CD4-positive, alpha-beta T cell treated with Interleukin-15 for 1 hour (primary cell): ENCODE results near the gene HERC5.

Experiments used
- DNase-seq: peaks from one replicate; pipeline ENCODE4 v3.0.0-alpha.2; 2020

The HERC5 gene

GRCh38 chr4:88448889-88449288, 8.0 kb upstream of the HERC5 start:
- DNase-seq, result no peak

GRCh38 chr4:88449290-88449689, 7.6 kb upstream of the HERC5 start:
- DNase-seq, result no peak

- no peak for DNase-seq
These were observed 5.7 kb upstream of the HERC5 start for GRCh38 chr4:88451205-88451604.

DNA sequence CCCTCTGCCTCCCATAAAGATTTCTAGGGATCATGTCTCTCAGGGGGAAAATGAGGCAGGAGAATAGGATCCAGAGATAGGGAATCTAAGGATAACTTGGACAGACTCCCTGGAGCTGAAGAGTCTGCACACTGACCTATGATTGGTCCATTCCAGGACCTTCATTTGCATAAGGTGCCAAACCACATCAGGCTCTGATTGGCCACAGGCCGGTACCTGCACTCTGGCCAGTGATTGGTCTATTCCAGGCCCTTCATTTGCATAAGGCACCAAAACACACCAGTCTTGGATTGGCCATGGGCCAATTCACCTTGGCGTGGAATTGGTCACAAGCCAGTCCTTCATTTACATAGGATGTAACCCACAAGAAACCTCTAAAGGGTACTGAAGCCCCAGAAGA, 4.0 kb upstream of the HERC5 start:
- DNase-seq, result no peak

DNA sequence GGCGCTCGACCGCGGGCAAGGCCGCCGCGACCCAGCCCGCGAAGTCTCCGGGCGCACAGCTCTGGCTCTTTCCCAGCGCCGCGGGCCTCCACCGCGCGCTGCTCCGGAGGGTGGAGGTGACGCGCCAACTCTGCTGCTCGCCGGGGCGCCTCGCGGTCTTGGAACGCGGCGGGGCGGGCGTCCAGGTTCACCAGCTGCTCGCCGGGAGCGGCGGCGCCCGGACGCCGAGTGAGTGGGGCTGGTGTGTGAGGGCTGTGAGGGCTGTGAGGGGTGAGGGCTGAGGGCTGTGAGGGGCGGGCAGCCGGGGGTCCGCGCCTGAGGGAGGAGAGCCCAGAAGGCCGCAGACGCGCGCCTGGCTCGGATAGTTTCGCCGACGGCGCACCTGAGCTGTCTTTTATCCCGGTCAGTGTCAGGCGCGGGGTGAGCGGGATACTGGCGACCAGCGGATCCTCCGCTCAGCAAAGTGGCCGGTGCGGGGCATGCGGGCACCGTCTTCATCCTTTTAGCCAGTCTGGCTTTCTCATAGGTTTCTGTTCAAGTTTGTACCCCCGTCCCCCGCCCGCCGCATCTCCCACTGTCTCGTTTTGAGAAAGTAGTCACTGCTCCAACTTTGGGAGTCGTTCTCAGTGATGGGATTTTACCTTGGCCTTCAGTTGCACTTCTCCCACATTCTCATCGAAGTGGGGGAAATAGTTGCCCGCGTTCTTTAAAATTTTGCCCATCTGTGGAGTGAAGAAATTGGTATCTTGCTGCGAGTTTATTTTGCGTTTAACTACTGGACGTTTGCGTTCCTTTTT, 586 bp downstream of the HERC5 start:
- no peak for DNase-seq

- DNase-seq, result no peak
These were observed 1.3 kb downstream of the HERC5 start for GRCh38 chr4:88458104-88458740.

- DNase-seq, result no peak
These were observed 8.8 kb downstream of the HERC5 start for GRCh38 chr4:88465653-88466192.

GRCh38 chr4:88467392-88467791, 10.5 kb downstream of the HERC5 start:
- no peak for DNase-seq

DNA sequence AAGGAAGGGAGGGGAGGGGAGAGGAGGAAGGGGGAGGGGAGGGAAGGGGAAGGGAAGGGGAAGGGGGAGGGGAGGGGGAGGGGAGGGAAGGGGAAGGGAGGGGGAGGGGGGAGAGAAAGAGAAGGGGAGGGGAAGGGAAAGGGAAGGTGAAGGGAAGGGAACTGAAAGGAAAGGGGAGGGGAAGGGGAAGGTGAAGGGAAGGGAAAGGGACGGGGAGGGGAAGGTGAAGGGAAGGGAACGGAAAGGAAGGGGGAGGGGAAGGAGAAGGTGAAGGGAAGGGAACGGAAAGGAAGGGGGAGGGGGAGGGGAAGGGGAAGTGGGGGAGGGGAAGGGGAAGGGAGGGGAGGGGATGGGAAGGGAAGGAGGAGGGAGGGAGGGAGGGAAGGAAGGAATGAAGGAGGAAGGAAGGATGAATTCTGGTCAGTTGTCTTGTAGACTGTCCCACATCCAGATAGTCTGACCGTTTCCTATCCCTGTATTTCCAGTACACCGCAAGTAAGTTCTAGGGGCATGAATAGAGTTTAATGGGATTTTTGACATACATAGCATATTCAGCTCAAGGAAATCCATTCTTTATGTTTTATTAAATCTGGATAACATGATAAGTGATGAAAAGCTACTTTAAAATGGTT, 20.4 kb downstream of the HERC5 start:
- no peak for DNase-seq

DNA sequence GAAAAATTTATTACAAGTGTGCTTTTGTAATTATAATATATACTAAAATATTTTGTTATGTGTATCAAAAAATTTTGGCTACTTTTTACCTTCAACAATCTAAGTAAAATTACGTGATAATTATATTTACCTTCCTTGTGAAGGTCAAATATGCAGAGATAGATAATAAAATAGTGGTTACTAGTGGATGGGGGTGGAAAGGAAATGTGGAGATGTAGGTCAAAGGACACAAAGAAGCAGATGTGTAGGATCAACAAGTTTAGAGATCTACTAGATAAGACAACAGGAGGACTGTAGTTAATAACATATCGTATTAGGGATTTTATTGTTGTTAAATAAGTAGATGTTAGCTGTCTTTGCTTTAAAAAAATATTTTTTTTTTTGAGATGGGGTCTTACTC, 21.3 kb downstream of the HERC5 start:
- DNase-seq, result no peak

GRCh38 chr4:88481537-88481936, 24.6 kb downstream of the HERC5 start:
- DNase-seq, result no peak

- no peak for DNase-seq
These were observed 32.3 kb downstream of the HERC5 start for GRCh38 chr4:88489100-88489761.

- DNase-seq, result no peak
These were observed 41.0 kb downstream of the HERC5 start for GRCh38 chr4:88497859-88498409.

DNA sequence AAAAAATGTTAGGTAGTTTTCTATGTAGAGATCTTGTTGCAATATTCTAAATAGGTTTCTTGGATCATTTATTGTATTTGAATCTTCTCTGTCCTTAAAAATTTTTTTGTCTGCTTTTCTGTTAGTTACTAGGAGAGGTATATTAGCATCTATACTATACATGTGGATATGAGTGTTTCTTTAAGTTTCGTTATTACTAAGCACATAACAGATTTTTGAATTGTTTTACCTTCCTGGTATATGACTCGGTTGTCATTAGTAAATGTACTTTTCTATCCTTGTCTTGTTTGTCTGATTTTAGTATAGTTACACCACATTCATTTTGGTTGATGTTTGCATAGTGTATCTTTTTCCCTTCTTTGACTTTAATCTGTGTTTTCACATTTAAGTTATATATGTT, 46.4 kb downstream of the HERC5 start:
- DNase-seq, result no peak

DNA sequence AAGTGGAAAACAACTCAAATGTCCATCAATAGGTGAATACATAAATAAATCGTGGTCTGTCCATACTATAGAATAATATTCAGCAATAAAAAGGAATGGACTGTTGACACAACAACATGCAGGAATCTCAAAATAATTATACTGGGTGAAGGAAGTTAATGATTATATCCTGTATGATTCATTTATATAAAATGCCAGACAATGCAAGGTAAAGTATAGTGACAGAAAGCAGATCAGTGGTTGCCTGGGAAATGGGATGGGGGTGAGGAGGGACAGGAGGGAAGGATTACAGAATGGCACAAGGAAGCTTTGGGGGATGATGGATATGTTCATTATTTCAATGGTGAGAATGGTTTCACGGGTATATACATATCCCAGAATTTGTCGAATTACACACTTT, 54.3 kb downstream of the HERC5 start:
- no peak for DNase-seq

DNA sequence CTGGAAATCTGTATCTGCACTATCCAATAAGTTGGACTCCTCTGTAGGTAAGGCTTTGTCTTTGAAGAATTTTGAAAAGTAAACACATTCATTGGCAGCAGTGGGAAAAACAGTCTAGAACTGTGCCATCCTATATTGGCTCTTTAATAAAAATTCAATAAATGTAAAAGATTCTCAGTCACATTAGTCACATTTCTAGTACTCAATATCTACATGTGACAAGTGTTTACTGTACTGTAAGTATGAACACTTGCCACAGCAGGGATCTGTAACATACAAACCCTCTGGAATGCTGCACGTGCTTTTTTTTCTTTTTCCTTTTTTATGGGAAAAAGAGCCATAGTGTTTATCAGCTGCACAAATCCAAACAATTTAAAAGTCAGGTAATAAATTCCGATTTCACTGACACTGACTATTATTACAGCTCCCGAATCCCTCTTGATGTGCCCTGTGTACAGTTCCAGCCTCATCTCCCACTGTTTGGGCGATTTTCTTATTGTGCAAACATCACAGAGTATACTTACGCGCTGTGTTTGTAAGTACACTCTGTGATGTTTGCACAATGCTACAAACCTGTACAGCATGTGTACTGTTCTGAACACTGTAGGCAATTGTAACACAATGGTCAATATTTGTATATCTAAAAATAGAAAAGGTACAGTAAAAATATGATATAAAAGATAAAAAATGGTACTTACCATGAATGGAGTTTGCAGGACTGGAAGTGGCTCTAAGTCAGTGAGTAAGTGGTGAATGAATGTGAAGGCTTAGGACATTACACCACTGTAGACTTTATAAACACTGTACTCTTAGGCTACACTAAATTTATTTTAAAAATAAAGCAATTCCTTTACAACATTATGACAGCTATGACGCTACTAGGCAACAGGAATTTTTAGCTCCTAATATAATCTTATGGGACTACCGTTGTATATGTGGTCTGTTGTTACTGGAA, 57.9 kb downstream of the HERC5 start:
- DNase-seq, result no peak

GRCh38 chr4:88516746-88517145, 59.8 kb downstream of the HERC5 start:
- DNase-seq, result no peak

DNA sequence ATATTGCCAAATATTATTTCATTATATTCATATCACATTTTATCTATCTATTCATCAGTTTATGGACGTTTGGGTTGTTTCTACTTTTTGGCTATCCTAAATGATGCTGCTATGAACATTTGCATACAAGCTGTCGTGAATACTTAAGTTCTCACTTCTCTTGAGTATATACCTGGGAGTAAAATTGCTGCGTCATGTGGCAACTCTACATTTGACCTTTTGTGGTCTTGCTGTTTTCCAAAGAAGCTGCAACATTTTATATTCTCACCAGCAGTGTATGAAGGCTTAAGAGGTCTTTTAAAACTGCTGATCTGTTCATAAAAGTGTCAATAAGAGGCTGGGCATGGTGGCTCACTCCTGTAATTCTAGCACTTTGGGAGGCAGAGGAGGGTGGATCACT, 60.9 kb downstream of the HERC5 start:
- DNase-seq, result no peak

GRCh38 chr4:88518911-88519310, 62.0 kb downstream of the HERC5 start:
- DNase-seq, result no peak

DNA sequence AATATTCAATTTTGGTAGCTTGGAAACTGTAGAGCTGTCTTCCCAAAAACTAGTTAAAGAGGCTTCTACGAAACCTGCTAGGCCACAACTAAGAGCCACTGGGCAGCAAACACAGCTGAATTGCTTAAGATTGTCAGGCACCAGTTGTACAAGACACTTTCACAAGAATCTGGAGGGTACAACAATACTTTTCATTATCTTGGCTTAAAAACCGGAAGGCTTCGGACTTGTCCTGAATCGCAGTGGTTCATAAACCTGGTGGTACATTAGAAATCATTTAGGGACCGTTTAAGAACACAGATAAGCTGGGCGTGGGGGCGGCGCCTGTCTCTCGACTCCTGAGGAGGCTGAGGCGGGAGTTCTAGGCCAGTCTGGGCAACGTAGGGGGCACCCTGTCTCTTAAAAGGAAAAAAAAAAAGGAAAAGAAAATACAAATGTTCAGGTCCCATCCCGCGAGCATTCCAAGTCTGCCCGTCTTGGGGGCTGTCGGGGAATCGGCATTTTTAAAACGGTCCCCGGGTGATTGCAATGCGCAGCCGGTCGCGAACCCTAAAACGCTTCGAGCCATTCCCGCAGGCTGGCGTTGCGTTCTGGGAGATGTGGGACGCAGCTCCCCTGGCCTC, 65.9 kb downstream of the HERC5 start:
- no peak for DNase-seq
